Transverse colon (tissue), 4 donors: ENCODE measurements around the gene ZBTB16.

Source experiments
- CTCF ChIP-seq, 5 experiments: fragments of 200-600 bp in 3 of 5; fragments of 450-650 bp in 2 of 5; sonication (generic) in 3 of 5; IDR thresholded peaks; 1 replicate in 2 of 5; 2 replicates in 3 of 5; pipeline ENCODE4 v1.5.1; 2016 to 2017; ENCODE audit warnings: antibody characterized with exemption in 5 of 5, inconsistent platforms in 3 of 5, mild to moderate bottlenecking in 2 of 5, moderate library complexity in 1 of 5
- POLR2AphosphoS5 ChIP-seq, 3 donors: sonication (generic); formaldehyde crosslinking; IDR thresholded peaks; one replicate each; pipeline ENCODE4 v1.6.1; 2016; ENCODE audit warnings: antibody characterized with exemption in 3 of 3

GRCh38 chr11:114063149-114063828, 3.8 kb downstream of the ZBTB16 start:
- TF ChIP-seq CTCF (IDR thresholded peaks at IDR 0.05) (no peak), POLR2AphosphoS5 (IDR thresholded peaks at IDR 0.05) (peak in 2 of 3 donors; percentile 6 to 7)
